Measurements from ENCODE around the gene PYM1. TPM values are rescaled to one million over a fixed set of nuclear protein-coding genes. Genes with fewer than 3 reads are reported as not detected.
"Not testable (repeated sequence)": the region's sequence is repeated elsewhere in the genome, so short reads cannot be mapped to it uniquely, and the experiment has no call there.

Gene PYM1
- polyA plus RNA-seq, 3 donors from 2014 or later, result 41.2 to 66.3 (median 54.2) TPM

DNA sequence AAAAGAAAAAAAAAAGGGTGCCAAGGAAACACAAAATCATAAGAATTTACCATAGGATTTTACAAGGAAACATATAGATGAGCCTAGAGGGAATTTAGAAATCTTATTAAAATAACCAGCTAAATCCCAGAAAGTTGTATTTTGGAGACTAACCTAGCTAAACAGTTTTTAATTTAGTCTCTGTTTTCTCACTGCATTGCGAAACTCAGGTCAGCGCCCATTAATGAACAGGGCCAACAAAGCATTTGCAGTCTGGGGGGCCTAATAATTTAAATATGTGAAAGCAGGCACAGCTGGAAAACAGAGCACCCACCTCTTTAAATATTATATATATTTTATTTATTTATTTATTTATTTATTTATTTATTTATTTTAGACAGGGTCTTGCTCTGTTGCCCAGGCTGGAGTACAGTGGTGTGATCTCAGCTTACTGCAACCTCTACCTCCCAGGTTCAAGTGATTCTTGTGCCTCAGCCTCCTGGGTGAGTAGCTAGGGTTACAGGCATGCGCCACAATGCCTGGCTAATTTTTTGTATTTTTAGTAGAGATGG is 61.2 kb downstream of the PYM1 start:
- not testable (repeated sequence) for H3K9me3 Mint-ChIP-seq; H3K36me3 Mint-ChIP-seq; H3K4me1 Mint-ChIP-seq; H3K4me3 Mint-ChIP-seq; DNase-seq; H3K27ac Mint-ChIP-seq; H3K27me3 Mint-ChIP-seq (ENCODE audit: low read depth in 3 of 3)

DNA sequence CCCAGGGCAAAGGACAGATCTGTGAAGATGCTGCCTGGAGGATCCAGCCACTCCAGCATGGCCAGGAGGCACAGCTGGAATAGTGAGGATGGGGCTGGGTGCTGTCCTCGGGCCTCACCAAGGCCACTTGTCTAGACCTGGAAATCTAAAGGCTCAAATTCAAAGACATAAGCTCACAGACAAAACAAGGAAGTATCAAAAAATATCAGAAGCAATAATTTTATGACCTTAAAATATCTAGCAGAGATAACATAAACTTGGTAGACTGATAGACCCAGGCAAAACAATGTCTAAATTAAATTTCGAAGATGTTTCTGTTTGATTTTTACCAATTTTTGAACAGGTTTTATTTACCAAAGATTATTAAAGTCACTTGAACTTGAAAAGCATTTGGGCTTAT is 62.4 kb downstream of the PYM1 start:
- Mint-ChIP-seq H3K27ac (peak overlapping the region in 1 of 6 donors; percentile 40), H3K9me3 (peaks cover 1 to 6% (median 5%) of the 10 kb centered on the region in 6 donors), H3K27me3 (ENCODE audit: low read depth in 3 of 3) (peaks cover 2 to 5% (median 3%) of the 10 kb centered on the region in 3 donors), H3K36me3 (peaks cover 0 to 4% (median 0%) of the 10 kb centered on the region in 3 donors), H3K4me3 (no peak overlapping the region), H3K4me1 (no peaks in the 10 kb centered on the region)
- no peak for DNase-seq

DNA sequence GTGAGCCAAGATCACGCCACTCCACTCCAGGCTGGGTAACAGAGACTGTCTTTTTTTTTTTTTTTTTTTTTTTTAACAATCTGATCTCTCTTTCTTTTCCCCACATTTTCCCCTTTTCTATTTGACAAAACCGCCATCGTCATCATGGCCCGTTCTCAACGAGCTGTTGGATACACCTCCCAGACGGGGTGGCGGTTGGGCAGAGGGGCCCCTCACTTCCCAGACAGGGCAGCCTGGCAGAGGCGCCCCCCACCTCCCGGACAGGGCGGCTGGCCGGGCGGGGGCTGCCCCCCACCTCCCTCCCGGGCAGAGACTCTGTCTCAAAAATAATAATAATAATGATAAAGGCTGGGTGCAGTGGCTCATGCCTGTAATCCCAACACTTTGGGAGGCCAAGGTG is 64.8 kb downstream of the PYM1 start:
- H3K9me3 Mint-ChIP-seq; H3K4me3 Mint-ChIP-seq; H3K27me3 Mint-ChIP-seq (ENCODE audit: low read depth in 3 of 3); H3K27ac Mint-ChIP-seq; H3K36me3 Mint-ChIP-seq; DNase-seq; H3K4me1 Mint-ChIP-seq: not testable (repeated sequence)

DNA sequence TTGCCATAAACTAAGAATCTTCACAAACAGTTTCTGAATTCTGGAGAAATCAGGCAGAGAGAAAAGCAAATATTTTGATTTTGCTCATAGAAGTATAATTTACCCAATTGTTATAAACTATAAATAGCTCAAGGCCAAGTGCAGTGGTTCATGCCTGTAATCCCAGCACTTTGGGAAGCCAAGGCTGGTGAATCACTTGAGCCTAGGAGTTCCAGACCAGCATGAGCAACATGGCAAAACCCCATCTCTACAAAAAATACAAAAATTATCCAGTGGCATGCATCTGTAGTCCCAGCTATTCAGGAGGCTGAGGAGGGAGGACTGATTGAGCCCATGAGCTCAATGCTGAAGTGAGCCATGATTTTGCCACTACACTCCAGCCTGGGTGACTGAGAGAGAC is 65.4 kb downstream of the PYM1 start:
- H3K4me3 Mint-ChIP-seq, result no peak overlapping the region
- H3K9me3 Mint-ChIP-seq, result peaks cover 1 to 6% (median 5%) of the 10 kb centered on the region in 6 donors
- peaks cover 2 to 6% (median 3%) of the 10 kb centered on the region in 3 donors for H3K27me3 Mint-ChIP-seq (ENCODE audit: low read depth in 3 of 3)
- H3K4me1 Mint-ChIP-seq, result no peaks in the 10 kb centered on the region
- no peak overlapping the region for H3K27ac Mint-ChIP-seq
- H3K36me3 Mint-ChIP-seq, result peaks cover 0 to 4% (median 0%) of the 10 kb centered on the region in 3 donors
- DNase-seq, result no peak

DNA sequence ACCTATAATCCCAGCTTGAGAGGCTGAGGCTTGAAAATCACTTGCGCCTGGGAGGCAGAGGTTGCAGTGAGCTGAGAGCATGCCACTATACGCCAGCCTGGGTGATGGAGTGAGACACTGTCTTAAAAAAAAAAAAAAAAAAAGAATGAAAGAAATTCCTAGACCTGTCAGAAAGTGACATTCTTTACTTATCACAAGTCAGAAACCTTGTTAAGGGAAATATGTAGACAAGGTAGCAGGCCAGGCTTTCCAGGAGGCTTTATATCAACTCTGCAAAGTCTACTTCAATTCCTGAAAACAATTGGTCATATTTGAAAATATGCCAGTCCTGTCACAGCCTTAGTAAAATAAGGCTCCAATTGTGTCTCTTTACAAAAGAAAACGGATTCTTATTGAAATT is 65.8 kb downstream of the PYM1 start:
- H3K4me1 Mint-ChIP-seq, result no peaks in the 10 kb centered on the region
- peaks cover 0 to 4% (median 0%) of the 10 kb centered on the region in 3 donors for H3K36me3 Mint-ChIP-seq
- H3K27ac Mint-ChIP-seq, result no peak overlapping the region
- H3K27me3 Mint-ChIP-seq (ENCODE audit: low read depth in 3 of 3), result peaks cover 0 to 6% (median 3%) of the 10 kb centered on the region in 3 donors
- no peak for DNase-seq
- no peak overlapping the region for H3K4me3 Mint-ChIP-seq
- peaks cover 1 to 6% (median 5%) of the 10 kb centered on the region in 6 donors for H3K9me3 Mint-ChIP-seq

DNA sequence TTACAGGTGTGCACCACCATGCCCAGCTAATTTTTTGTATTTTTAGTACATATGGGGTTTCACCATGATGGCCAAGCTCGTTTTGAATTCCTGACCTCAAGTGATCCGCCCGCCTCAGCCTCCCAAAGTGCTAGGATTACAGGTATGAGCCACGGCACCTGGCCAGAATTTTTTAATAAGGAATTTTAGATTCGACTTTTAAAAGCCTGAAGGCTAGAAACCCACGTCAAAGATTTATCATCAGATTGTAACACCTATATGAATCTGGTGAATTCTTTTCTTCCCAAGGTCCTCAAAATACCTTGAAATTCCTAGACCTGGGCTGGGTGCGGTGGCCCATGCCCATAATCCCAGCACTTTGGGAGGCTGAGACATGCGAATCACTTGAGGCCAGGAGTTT is 66.3 kb downstream of the PYM1 start:
- peaks cover 1 to 6% (median 5%) of the 10 kb centered on the region in 6 donors for H3K9me3 Mint-ChIP-seq
- peaks cover 0 to 6% (median 3%) of the 10 kb centered on the region in 3 donors for H3K27me3 Mint-ChIP-seq (ENCODE audit: low read depth in 3 of 3)
- no peak for DNase-seq
- no peak overlapping the region for H3K27ac Mint-ChIP-seq
- H3K4me1 Mint-ChIP-seq, result no peaks in the 10 kb centered on the region
- H3K4me3 Mint-ChIP-seq, result no peak overlapping the region
- peaks cover 0 to 4% (median 0%) of the 10 kb centered on the region in 3 donors for H3K36me3 Mint-ChIP-seq

DNA sequence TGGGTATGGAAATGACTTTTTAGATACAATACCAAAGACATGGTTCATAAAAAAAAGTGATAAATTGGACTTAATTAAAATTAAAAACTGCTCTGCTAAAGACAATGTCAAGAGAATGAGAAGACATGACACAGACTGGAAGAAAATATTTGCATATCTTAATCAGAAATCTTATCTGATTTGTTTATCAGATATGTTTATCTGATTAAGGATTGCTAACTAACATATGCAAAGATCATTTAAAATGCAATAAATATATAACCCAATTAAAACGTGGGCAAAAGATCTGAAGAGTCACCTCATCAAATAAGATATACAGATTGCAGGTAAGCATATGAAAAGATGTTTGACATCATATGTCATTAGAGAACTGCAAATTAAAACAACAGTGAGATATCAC is 75.0 kb downstream of the PYM1 start:
- Mint-ChIP-seq H3K36me3 (no peaks in the 10 kb centered on the region), H3K4me3 (no peak overlapping the region), H3K27me3 (ENCODE audit: low read depth in 3 of 3) (peaks cover 0 to 10% (median 1%) of the 10 kb centered on the region in 3 donors), H3K4me1 (no peaks in the 10 kb centered on the region), H3K9me3 (no peaks in the 10 kb centered on the region), H3K27ac (no peak overlapping the region)
- no peak for DNase-seq

Other genes with a start within 250 kb of the PYM1 start
- gene ITGA7, start 220.0 kb downstream of the PYM1 start, polyA plus RNA-seq, result under 1 TPM in 1 of 3 donors, not detected in 2; 0.31 TPM
- gene BLOC1S1, start 211.8 kb downstream of the PYM1 start, polyA plus RNA-seq, result 100 to 1,000 TPM; 108 to 198 (median 127) TPM
- 1 to 10 TPM in 1 of 3 donors, not detected in 2; 2.8 TPM for gene RDH5, start 207.5 kb downstream of the PYM1 start, polyA plus RNA-seq
- gene CD63, start 198.9 kb downstream of the PYM1 start, polyA plus RNA-seq, result 1,000 to 10,000 TPM; 1,258 to 1,754 (median 1,754) TPM
- 1 to 10 TPM in 1 of 3 donors, under 1 TPM in 2; 0.16 to 1.7 (median 0.64) TPM for gene GDF11, start 184.8 kb downstream of the PYM1 start, polyA plus RNA-seq
- 100 to 1,000 TPM; 115 to 157 (median 132) TPM for gene SARNP, start 110.2 kb downstream of the PYM1 start, polyA plus RNA-seq
- 100 to 1,000 TPM; 104 to 163 (median 147) TPM for gene ORMDL2, start 109.9 kb downstream of the PYM1 start, polyA plus RNA-seq
- gene DNAJC14, start 98.3 kb downstream of the PYM1 start, polyA plus RNA-seq, result 10 to 100 TPM; 36.7 to 51.4 (median 51.1) TPM
- under 1 TPM in 1 of 3 donors, not detected in 2; 0.10 TPM for gene MMP19, start 85.0 kb downstream of the PYM1 start, polyA plus RNA-seq
- gene DGKA, start 3.3 kb upstream of the PYM1 start, polyA plus RNA-seq, result 10 to 100 TPM; 14.9 to 38.1 (median 19.7) TPM
- under 1 TPM in 1 of 3 donors, not detected in 2; 0.44 TPM for gene PMEL, start 38.1 kb upstream of the PYM1 start, polyA plus RNA-seq
- 10 to 100 TPM; 11.6 to 27.7 (median 13.4) TPM for gene CDK2, start 38.9 kb upstream of the PYM1 start, polyA plus RNA-seq
- 10 to 100 TPM; 54.6 to 80.6 (median 76.9) TPM for gene RAB5B, start 46.2 kb upstream of the PYM1 start, polyA plus RNA-seq
- 1 to 10 TPM; 3.5 to 5.9 (median 5.9) TPM for gene SUOX, start 69.4 kb upstream of the PYM1 start, polyA plus RNA-seq
- gene IKZF4, start 93.1 kb upstream of the PYM1 start, polyA plus RNA-seq, result 1 to 10 TPM in 1 of 3 donors, not detected in 2; 1.0 TPM
- 100 to 1,000 TPM; 294 to 705 (median 698) TPM for gene RPS26, start 114.0 kb upstream of the PYM1 start, polyA plus RNA-seq
- not detected for gene ERBB3, start 152.3 kb upstream of the PYM1 start, polyA plus RNA-seq
- 100 to 1,000 TPM; 192 to 222 (median 214) TPM for gene PA2G4, start 176.7 kb upstream of the PYM1 start, polyA plus RNA-seq
- 1,000 to 10,000 TPM; 2,591 to 7,233 (median 3,803) TPM for gene RPL41, start 188.7 kb upstream of the PYM1 start, polyA plus RNA-seq
- gene ZC3H10, start 190.4 kb upstream of the PYM1 start, polyA plus RNA-seq, result 1 to 10 TPM in 2 of 3 donors, under 1 TPM in 1; 0.86 to 4.2 (median 1.3) TPM
- gene ESYT1, start 200.4 kb upstream of the PYM1 start, polyA plus RNA-seq, result 100 to 1,000 TPM; 217 to 502 (median 273) TPM
- gene MYL6B, start 224.7 kb upstream of the PYM1 start, polyA plus RNA-seq, result 10 to 100 TPM in 1 of 3 donors, 1 to 10 TPM in 2; 1.5 to 12.9 (median 9.3) TPM
- 1,000 to 10,000 TPM; 2,998 to 5,712 (median 4,230) TPM for gene MYL6, start 230.5 kb upstream of the PYM1 start, polyA plus RNA-seq